GM18951 (cell line): ENCODE results near the gene ZNF777.
"Not testable (repeated sequence)": the region's sequence is repeated elsewhere in the genome, so short reads cannot be mapped to it uniquely, and the experiment has no call there.

Source experiments
- POLR2A ChIP-seq: IDR thresholded peaks from 4 replicates; pipeline ENCODE4 v1.6.1; 2011; ENCODE audit warnings: mild to moderate bottlenecking; ENCODE audit not compliant: insufficient read length, insufficient read depth; ENCODE audit errors: extremely low read depth
- in situ Hi-C: fragments of 300-500 bp; cut with MboI; formaldehyde crosslinking; loops from one replicate; pipeline ENCODE4 v1.12.0; 2022; ENCODE audit warnings: low sequenced_read_pairs, mixed read lengths, inconsistent platforms; ENCODE audit not compliant: unreplicated experiment

ZNF777 gene

DNA sequence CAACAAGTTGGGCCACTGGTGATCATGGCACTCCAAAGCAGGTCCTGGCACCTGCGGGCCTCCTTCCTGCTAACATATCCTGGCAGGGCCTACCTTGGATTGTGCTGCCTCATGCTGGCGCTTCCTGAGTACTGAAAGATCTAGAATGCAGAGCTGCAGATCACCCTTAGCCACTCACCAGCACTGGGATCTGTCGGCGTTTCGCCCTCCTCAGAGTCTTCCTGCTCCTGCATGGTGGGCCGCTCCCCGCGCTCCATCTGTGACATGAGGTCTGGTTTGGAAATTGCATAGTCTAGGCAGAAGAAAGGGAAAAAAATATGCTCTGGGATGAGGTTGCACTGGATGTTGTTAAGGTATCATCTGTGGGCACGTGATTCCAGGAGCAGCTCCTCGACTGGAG, 10.0 kb downstream of the ZNF777 start:
- in situ Hi-C loops: no loop called here
- TF ChIP-seq POLR2A: no peak

DNA sequence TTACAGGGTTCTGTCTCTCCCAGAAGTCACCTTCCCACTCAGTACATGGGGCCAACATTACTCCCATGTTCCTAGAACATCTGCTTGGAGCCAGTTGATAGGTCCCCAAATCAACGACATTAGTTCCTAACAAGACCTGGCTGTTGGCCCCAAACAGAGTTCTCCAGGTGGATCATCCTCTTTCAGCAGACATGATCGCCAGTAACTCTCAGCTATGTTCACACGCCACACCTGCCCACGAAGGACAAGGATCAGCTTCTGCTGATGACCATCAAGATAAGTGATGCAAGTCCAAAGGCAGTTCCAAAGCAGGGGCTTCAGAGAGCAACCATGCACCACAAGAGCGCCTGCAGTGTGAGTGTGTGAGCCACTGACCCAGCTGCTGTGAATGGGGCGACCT, 11.0 kb downstream of the ZNF777 start:
- in situ Hi-C loops: no loop called here
- TF ChIP-seq POLR2A: no peak

DNA sequence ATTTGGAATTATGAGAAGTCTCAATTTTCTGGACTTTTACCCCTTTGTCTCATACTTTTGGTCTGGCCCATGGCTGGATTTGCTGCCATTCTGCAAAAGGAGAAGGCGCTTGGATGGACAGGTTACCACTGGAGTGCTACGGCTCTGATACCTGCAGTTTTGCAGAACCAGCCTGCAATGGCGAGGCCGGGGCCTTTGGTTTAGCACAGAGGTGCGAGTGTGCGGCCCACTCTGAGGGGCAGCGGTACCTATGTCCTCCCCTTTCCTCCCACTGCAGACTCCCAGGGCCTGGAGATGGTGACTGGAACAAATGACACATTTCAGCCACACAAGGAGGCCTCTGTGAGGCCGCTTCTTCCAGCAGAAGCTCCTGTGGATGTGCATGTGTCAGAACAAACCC, 11.9 kb downstream of the ZNF777 start:
- in situ Hi-C loops: no loop called here
- no peak for TF ChIP-seq POLR2A

DNA sequence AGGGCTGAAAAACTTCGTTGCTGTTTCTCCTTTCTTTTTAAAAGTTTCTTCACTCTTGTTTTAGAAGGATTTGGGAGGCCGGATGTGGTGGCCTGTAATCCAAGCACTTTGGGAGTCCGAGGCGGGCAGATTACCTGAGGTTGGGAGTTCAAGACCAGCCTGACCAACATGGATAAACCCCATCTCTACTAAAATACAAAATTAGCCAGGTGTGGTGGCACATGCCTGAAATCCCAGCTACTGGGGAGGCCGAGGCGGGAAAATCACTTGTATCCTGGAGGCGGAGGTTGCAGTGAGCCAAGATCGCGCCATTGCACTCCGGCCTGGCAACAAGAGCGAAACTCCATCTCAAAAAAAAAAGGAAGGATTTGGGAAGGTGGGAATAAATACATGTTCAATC, 14.8 kb downstream of the ZNF777 start:
- in situ Hi-C loops: not testable (repeated sequence)

DNA sequence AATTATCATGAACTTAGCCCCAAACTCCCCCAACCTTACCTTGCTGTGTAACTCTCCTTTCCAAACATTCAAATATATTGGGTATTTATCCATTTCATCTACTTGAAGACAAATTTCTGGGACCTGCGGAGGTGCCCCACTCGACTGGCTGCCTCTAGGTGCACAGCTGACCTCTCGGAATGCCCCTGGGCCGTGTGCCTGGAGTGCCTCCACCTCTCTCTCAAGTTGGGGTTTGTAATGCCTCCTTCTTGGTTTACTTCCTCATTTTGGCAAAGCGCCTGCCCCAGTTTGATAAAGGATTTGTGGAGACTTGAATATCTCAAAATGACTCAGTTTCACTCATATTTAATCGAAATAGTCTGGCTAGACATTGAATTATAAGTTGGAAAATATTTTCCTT, 16.6 kb downstream of the ZNF777 start:
- in situ Hi-C loops: no loop called here
- no peak for TF ChIP-seq POLR2A

DNA sequence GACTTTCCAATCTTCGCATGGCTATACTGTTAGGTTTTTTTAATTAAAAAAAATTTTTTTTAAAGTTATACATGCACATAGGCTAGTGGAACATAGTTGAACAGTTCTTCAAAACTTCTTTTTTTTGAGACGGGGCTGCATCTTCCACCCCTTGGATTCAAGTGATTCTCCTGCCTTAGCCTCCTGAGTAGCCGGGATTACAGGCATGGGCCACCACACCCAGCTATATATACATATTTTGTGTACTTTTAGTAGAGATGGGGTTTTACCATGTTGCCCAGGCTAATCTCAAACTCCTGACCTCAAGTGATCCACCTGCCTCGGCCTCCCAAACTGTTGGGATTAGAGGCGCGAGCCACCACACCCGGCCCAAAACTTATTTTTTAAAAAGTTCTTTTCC, 17.3 kb downstream of the ZNF777 start:
- TF ChIP-seq POLR2A: no peak

DNA sequence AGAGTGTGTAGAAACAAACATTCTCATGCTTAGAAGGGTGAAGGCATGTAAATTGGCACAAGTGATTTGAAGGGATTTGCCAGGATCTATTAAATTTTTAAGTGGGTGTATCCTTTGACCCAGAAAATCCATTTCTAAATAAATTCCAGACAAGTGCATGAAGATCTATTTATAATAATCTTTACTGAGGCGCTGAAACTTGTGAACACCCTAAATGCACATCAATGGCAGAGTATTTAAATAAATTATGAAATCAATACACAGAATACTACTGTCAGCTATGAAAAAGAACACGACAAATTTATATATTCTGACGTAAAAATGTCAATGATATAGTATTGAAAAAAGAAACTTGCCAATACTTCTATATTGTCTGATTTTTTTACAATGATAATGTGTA, 17.9 kb downstream of the ZNF777 start:
- in situ Hi-C loops: no loop called here
- TF ChIP-seq POLR2A: no peak

More for the DNA sequence above, 17.3 kb downstream of the ZNF777 start:
- in situ Hi-C loops: no loop called here

DNA sequence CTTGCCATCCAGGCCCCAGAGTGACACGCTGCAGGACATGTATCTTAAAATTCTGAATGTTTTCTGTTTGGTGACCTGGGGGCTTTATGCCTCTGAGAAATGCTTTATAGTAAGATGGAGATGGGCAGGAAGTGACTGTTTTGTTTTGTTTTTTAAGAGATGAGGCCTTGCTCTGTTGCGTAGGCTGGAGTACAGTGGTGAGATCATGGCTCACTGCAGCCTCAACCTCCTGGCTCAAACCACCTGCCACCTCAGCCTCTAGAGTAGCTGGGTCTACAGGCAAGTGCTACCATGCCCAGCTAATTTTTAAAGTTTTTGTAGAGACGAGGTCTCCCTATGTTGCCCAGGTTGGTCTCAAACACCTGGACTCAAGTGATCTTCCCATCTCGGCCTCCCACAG, 20.6 kb downstream of the ZNF777 start:
- in situ Hi-C loops: no loop called here
- TF ChIP-seq POLR2A: no peak

DNA sequence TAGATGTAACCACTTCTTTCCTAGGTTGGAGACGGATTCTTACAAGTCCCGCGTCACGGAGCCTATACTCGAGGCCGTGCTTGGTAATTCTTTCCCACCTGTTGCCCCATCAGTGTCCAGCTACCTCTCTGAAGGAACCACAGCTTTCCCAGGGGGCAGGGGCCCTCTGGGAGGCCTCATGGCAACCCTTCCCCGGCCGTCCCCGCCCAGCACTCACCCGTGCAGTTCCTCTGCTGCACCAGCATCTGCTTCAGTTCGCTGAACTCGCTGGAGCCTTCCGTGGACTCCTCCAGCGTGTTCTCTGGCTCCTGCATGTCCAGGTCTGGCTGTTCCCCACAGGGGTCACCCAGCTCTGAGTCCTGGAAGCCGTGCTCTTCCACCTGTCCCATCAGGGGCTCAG, 24.5 kb downstream of the ZNF777 start:
- no peak for TF ChIP-seq POLR2A
- in situ Hi-C loops: no loop called here

DNA sequence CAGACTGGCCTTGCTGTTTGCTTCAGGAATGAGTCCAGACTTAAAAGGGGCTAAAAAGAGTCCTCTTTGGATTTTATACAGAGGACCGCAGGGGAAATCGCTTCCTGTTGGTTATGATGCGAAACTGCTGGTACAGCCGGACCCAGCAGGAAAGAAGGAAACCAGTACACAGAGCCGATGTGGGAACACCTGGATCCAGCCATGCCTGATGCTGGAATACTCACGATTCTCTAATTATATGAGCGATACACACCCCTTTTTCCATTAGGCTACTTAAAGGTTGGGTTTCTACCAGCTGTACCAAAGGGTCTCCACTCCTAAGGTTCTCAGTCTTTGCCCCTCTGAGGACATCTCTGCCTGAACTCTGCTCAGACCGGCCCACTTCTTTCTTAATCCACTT, 27.7 kb downstream of the ZNF777 start:
- in situ Hi-C loops: no loop called here
- no peak for TF ChIP-seq POLR2A

DNA sequence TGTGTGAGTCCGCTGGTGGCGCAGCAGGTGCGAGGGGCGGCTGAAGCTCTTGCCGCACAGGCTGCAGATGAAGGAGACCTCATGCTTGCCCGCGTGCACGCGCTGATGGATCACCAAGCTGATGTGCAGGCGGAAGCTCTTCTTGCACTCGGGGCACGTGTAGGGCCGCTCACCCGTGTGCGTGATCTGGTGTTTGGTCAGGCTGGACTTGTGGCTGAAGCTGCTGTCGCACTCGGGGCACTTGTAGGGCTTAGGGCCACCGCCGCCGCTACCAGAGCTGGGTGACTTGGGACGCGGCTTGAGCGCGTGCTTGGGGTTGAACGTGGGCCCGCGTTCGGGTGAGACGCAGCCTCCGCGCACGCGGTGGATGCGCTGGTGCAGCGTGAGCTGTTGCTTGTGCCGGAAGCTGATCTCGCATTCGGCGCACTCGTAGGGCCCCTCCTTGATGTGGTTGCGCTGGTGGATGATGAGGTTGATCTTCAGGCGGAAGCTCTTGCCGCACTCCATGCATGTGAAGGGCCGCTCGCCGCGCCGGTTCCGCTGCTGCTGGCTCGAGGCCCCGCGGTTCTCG, 28.7 kb downstream of the ZNF777 start:
- in situ Hi-C loops: no loop called here
- no peak for TF ChIP-seq POLR2A

DNA sequence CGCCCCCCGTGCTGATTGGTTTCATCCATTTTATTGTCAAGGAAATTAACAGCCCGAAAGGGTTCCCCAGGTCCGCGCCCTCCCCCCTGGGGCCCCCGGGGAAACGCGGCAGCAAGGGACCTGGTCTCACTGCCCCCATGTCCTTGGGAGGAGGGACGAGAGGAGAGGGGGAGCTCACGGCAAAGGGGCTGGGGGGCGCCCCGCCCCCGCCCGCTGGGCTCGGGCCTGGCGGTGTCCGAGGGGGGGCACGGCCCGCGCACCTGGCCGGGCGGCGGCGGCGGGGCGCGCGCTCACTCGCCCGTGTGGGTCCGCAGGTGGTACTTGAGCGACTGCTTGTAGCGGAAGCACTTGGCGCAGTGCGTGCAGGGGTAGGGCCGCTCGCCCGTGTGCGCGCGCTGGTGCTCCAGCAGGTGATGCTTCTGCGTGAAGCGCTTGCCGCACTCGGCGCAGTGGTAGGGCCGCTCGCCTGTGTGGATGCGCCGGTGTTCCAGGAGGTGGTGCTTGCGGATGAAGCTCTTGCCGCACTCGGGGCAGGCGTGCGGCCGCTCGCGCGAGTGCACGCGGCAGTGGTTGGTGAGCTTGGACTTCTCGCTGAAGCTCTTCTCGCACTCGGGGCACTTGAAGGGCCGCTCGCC, 29.3 kb downstream of the ZNF777 start:
- in situ Hi-C loops: no loop called here
- no peak for TF ChIP-seq POLR2A

DNA sequence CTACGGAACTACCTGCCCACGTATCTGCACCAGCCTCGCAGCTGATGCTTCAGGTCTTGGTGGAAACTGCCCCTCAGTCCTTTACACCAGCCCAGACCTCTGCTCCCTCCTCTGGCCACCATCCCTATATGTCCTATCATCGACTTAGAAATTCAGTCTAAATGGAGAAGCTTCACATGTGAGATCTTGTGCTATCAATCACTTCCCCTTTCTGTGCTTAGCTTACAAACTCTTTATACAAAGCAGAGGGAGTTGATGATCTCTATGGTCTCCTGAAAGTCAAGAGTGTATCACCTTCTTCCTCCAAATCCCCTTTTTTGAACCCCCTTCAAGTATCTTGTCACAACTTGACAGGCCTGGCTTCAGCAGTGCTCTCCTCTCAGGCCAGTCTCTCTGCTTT, 30.7 kb downstream of the ZNF777 start:
- in situ Hi-C loops: no loop called here
- no peak for TF ChIP-seq POLR2A

DNA sequence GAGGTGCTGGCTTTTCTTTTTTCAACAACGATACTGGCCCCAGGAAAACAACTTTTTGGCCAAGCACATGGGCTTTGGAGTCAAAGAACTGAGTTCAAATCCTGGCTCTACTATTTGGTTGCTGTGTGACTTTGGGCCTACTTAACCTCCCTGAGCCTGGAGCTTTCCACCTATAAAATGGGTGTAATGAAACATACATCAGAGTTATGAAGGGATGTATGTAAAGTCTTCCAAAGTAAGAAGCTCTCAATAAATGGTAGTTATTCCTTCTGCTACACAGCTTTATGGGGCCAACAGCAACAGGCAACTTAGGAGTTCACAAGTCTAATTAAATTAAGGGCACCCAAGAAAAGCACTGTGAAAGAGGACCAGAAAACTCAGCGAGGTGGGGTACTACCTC, 33.0 kb downstream of the ZNF777 start:
- in situ Hi-C loops: no loop called here
- no peak for TF ChIP-seq POLR2A

DNA sequence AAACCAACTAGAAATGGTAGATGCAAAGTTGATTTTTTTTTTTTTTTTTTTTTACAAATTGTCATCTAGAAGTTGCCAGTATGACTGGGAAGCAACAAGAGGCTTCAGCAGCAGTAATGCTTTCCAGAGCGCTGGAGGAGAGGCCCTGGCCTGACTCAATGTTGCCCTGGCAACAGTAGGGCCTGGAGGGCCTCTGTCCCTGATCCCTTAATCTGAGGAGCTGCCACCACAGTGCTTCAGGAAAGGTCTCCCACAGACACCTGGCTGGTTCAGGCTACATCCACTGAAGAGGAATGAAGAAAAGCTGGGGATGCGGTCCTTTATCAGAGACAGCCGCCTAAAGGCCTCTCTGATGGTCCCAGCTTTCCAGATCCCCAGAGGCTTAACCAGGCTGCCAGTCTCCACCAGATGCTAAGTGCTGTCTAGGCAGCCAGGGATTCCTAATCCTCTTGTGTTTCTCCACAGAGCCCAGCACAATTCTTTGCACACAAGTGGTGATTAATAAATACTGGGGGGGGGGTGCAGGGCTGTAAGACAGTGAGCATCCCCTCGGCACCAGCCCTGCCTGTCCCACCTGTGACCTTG, 33.7 kb downstream of the ZNF777 start:
- TF ChIP-seq POLR2A: no peak
- in situ Hi-C loops: no loop called here
